ENCODE measurements around the gene MVK. TPM values are rescaled to one million over a fixed set of nuclear protein-coding genes. Genes with fewer than 3 reads are reported as not detected.

Gene MVK
- total and polyA plus RNA-seq, 2 experiments from 2014 or later: 18.3 to 34.3 TPM

GRCh38 chr12:109562871-109563270 lies 10.7 kb upstream of the MVK start:
- TF ChIP-seq EZH2phosphoT487 (IDR thresholded peaks at IDR 0.05; ENCODE audit: low read depth, severe bottlenecking, unreplicated experiment) (no peak), CTCF (IDR thresholded peaks at IDR 0.05; ENCODE audit: poor library complexity) (no peak), EZH2 (IDR thresholded peaks at IDR 0.05; ENCODE audit: borderline replicate concordance) (no peak)
- Histone ChIP-seq H3K27ac (no peak overlapping the region), H2AFZ (no peak overlapping the region), H3K9me3 (ENCODE audit: low read depth) (no peaks in the 10 kb centered on the region), H3K4me3 (no peak overlapping the region), H3K27me3 (no peaks in the 10 kb centered on the region), H4K20me1 (ENCODE audit: insufficient read depth, poor library complexity, severe bottlenecking) (no peaks in the 10 kb centered on the region), H3K4me2 (no peak overlapping the region), H3K4me1 (ENCODE audit: insufficient read depth) (peaks cover 5% of the 10 kb centered on the region), H3K79me2 (no peaks in the 10 kb centered on the region), H3K9me2 (replicated peaks; ENCODE audit: insufficient read depth) (no peaks in the 10 kb centered on the region), H3K36me3 (replicated peaks; ENCODE audit: insufficient read depth, low read depth) (no peaks in the 10 kb centered on the region)
- WGBS (ENCODE audit: low lambda C conversion rate, missing lambda C conversion rate): 90% methylated on average over 4 of the region's 4 CpGs
- no peak for DNase-seq (ENCODE audit: low spot score)

- no peak overlapping the region for H3K4me2 ChIP-seq
- H3K27me3 ChIP-seq: no peaks in the 10 kb centered on the region
- H3K9me2 ChIP-seq (replicated peaks; ENCODE audit: insufficient read depth): no peaks in the 10 kb centered on the region
- H3K9me3 ChIP-seq (ENCODE audit: low read depth): no peaks in the 10 kb centered on the region
- no peak for DNase-seq (ENCODE audit: low spot score)
- no peaks in the 10 kb centered on the region for H4K20me1 ChIP-seq (ENCODE audit: insufficient read depth, poor library complexity, severe bottlenecking)
- H3K36me3 ChIP-seq (replicated peaks; ENCODE audit: insufficient read depth, low read depth): no peaks in the 10 kb centered on the region
- H3K4me3 ChIP-seq: no peak overlapping the region
- H3K27ac ChIP-seq: no peak overlapping the region
- whole genome bisulfite sequencing (ENCODE audit: low lambda C conversion rate, missing lambda C conversion rate): 94% methylated on average over 30 of the region's 30 CpGs
- TF ChIP-seq EZH2 (IDR thresholded peaks at IDR 0.05; ENCODE audit: borderline replicate concordance): no peak
- TF ChIP-seq EZH2phosphoT487 (IDR thresholded peaks at IDR 0.05; ENCODE audit: low read depth, severe bottlenecking, unreplicated experiment): no peak
- no peak for TF ChIP-seq CTCF (IDR thresholded peaks at IDR 0.05; ENCODE audit: poor library complexity)
- no peaks in the 10 kb centered on the region for H3K79me2 ChIP-seq
- no peak overlapping the region for H2AFZ ChIP-seq
- H3K4me1 ChIP-seq (ENCODE audit: insufficient read depth): peaks cover 1% of the 10 kb centered on the region
These were observed 10.0 kb upstream of the MVK start for GRCh38 chr12:109563291-109564284.

DNA sequence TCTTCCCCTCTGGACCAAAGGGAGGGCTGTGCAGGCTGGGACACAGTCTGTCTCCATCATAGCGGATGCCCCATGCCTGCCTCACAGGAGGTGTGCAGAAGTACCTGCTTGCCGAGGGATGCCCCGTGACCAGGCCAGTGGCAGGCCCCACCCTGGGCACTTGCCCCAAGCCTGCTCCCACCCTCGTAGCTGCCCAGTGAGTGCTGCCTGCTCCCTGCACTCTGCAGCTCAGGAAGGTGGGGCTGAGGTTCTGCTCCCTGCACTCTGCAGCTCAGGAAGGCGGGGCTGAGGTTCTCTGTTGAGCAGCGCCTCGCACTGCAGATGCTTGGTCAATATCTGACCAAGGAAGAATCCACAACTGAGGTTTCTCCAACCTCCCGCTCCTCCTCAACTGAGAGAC lies 7.2 kb upstream of the MVK start:
- Histone ChIP-seq H3K79me2 (peaks cover 1% of the 10 kb centered on the region), H2AFZ (no peak overlapping the region), H4K20me1 (ENCODE audit: insufficient read depth, poor library complexity, severe bottlenecking) (no peaks in the 10 kb centered on the region), H3K4me3 (no peak overlapping the region), H3K4me2 (no peak overlapping the region), H3K9me3 (ENCODE audit: low read depth) (no peaks in the 10 kb centered on the region), H3K36me3 (replicated peaks; ENCODE audit: insufficient read depth, low read depth) (no peaks in the 10 kb centered on the region), H3K4me1 (ENCODE audit: insufficient read depth) (no peaks in the 10 kb centered on the region), H3K27ac (no peak overlapping the region), H3K27me3 (no peaks in the 10 kb centered on the region), H3K9me2 (replicated peaks; ENCODE audit: insufficient read depth) (no peaks in the 10 kb centered on the region)
- TF ChIP-seq EZH2phosphoT487 (IDR thresholded peaks at IDR 0.05; ENCODE audit: low read depth, severe bottlenecking, unreplicated experiment) (no peak), EZH2 (IDR thresholded peaks at IDR 0.05; ENCODE audit: borderline replicate concordance) (no peak), CTCF (IDR thresholded peaks at IDR 0.05; ENCODE audit: poor library complexity) (no peak)
- DNase-seq (ENCODE audit: low spot score): no peak
- 89% methylated on average over 8 of the region's 8 CpGs for WGBS (ENCODE audit: low lambda C conversion rate, missing lambda C conversion rate)
